SK-N-SH (cell line): ENCODE data around the gene EXD1. TPM values are rescaled to one million over a fixed set of nuclear protein-coding genes. Genes with fewer than 3 reads are reported as not detected.
"Not testable (repeated sequence)": the region's sequence is repeated elsewhere in the genome, so short reads cannot be mapped to it uniquely, and the experiment has no call there.

Experiments
- CTCF ChIA-PET: fragments of 300-600, 350-600 bp; formaldehyde crosslinking; extraction: SDS; loops from one replicate; lab custom pipeline; 2021; lab: Yijun Ruan, JAX
- POLR2A ChIA-PET: fragments of 350-600 bp; sonication (Branson Sonifier 250); formaldehyde crosslinking; extraction: SDS; loops from one replicate; lab custom pipeline; 2020; ENCODE audit warnings: antibody characterized with exemption, inconsistent platforms; lab: Yijun Ruan, JAX
- DNase-seq: peaks from one replicate; pipeline ENCODE4 v3.0.0; 2012
- H2AFZ ChIP-seq: fragments of 200-600 bp; sonication (generic); 2 replicates; pipeline ENCODE4 v1.8.1; 2016; ENCODE audit warnings: antibody characterized with exemption, mild to moderate bottlenecking, low read depth
- H3F3A ChIP-seq: fragments of 200-600 bp; sonication (generic); replicated peaks from 2 replicates; pipeline ENCODE3; 2016; ENCODE audit warnings: antibody characterized with exemption, mild to moderate bottlenecking; ENCODE audit not compliant: insufficient read depth
- H3K27ac ChIP-seq, 2 experiments: fragments of 200-500 bp in 1 of 2; fragments of 200-600 bp in 1 of 2; sonication (Bioruptor generic) in 1 of 2; sonication (generic), shearing (Covaris generic) in 1 of 2; 2 replicates each; pipeline versions ENCODE4 v1.5.1 to v1.6.1; 2014 to 2016; ENCODE audit warnings: low read depth in 2 of 2, inconsistent platforms in 1 of 2, low read length in 1 of 2, mild to moderate bottlenecking in 1 of 2, mixed read lengths in 1 of 2
- H3K27me3 ChIP-seq: fragments of 200-600 bp; sonication (generic), shearing (Covaris generic); 2 replicates; pipeline ENCODE4 v1.6.1; 2016; ENCODE audit warnings: mixed run types; ENCODE audit not compliant: insufficient read depth
- H3K36me3 ChIP-seq, 2 experiments: fragments of 200-500 bp in 1 of 2; fragments of 200-600 bp in 1 of 2; sonication (Bioruptor generic) in 1 of 2; sonication (generic) in 1 of 2; replicated peaks in 1 of 2; 2 replicates each; pipeline versions ENCODE3 to v1.5.1; 2014 to 2016; ENCODE audit warnings: low read length in 1 of 2, mild to moderate bottlenecking in 1 of 2; ENCODE audit not compliant: insufficient read depth in 2 of 2, control insufficient read depth in 1 of 2
- H3K4me1 ChIP-seq, 2 experiments: fragments of 200-500 bp in 1 of 2; fragments of 200-600 bp in 1 of 2; sonication (Bioruptor generic) in 1 of 2; sonication (generic), shearing (Covaris generic) in 1 of 2; 2 replicates each; pipeline versions ENCODE4 v1.5.1 to v1.6.1; 2014 to 2016; ENCODE audit warnings: low read depth in 1 of 2, low read length in 1 of 2, mixed run types in 1 of 2; ENCODE audit not compliant: insufficient read depth in 2 of 2, control insufficient read depth in 1 of 2
- H3K4me2 ChIP-seq: fragments of 200-600 bp; sonication (generic), shearing (Covaris generic); 2 replicates; pipeline ENCODE4 v1.6.1; 2017; ENCODE audit warnings: mixed run types
- H3K4me3 ChIP-seq, 2 experiments: fragments of 200-500 bp in 1 of 2; fragments of 200-600 bp in 1 of 2; sonication (Bioruptor generic) in 1 of 2; sonication (generic), shearing (Covaris generic) in 1 of 2; 2 replicates each; pipeline versions ENCODE4 v1.5.1 to v1.8.1; 2014 to 2016; ENCODE audit warnings: low read depth in 2 of 2, inconsistent platforms in 1 of 2, low read length in 1 of 2, mild to moderate bottlenecking in 1 of 2, mixed read lengths in 1 of 2, moderate library complexity in 1 of 2
- H3K79me2 ChIP-seq: fragments of 200-600 bp; sonication (generic); 2 replicates; pipeline ENCODE4 v1.8.1; 2017; ENCODE audit warnings: mild to moderate bottlenecking; ENCODE audit not compliant: insufficient read depth
- H3K9ac ChIP-seq: fragments of 200-600 bp; sonication (generic); 2 replicates; pipeline ENCODE4 v1.6.1; 2017; ENCODE audit warnings: mixed run types
- H3K9me2 ChIP-seq: fragments of 200-600 bp; sonication (generic); 2 replicates; pipeline ENCODE4 v1.6.1; 2017; ENCODE audit warnings: mixed run types
- H3K9me3 ChIP-seq: fragments of 200-600 bp; sonication (generic); 2 replicates; pipeline ENCODE4 v1.6.1; 2017; ENCODE audit warnings: mixed run types, mild to moderate bottlenecking, moderate library complexity
- H4K20me1 ChIP-seq: fragments of 200-600 bp; sonication (generic); 2 replicates; pipeline ENCODE4 v1.6.1; 2017; ENCODE audit warnings: mild to moderate bottlenecking, mixed run types; ENCODE audit not compliant: insufficient read depth
- CHD2 ChIP-seq: fragments of 150-350 bp; IDR thresholded peaks from 2 replicates; pipeline ENCODE4 v1.6.1; 2018; ENCODE audit warnings: low read length; ENCODE audit not compliant: partially characterized antibody
- EP300 ChIP-seq, 2 experiments: IDR thresholded peaks; 2 replicates each; pipeline versions ENCODE4 v1.4.0 to v1.6.1; 2012; ENCODE audit warnings: borderline replicate concordance in 1 of 2, low read depth in 1 of 2, low read length in 1 of 2
- FOSL2 ChIP-seq: IDR thresholded peaks from 2 replicates; pipeline ENCODE4 v1.4.0; 2012; ENCODE audit warnings: low read depth, mild to moderate bottlenecking, moderate library complexity, borderline replicate concordance
- FOXJ3 ChIP-seq: sonication (generic); formaldehyde crosslinking; IDR thresholded peaks from 2 replicates; pipeline ENCODE4 v1.5.1; 2020; ENCODE audit warnings: mild to moderate bottlenecking, missing genetic modification reagents
- FOXM1 ChIP-seq: IDR thresholded peaks from 2 replicates; pipeline ENCODE4 v1.4.0; 2012; ENCODE audit warnings: low read depth, mild to moderate bottlenecking
- IRF3 ChIP-seq: fragments of 150-350 bp; IDR thresholded peaks from 2 replicates; pipeline ENCODE4 v1.6.1; 2016; ENCODE audit warnings: mild to moderate bottlenecking, low read depth, low read length
- JUND ChIP-seq: IDR thresholded peaks from 2 replicates; pipeline ENCODE4 v1.4.0; 2012
- MXI1 ChIP-seq: IDR thresholded peaks from 2 replicates; pipeline ENCODE4 v1.6.1; 2012; ENCODE audit warnings: mild to moderate bottlenecking, low read depth, low read length, improper control_type of control experiment
- NFIC ChIP-seq: IDR thresholded peaks from 2 replicates; pipeline ENCODE4 v1.4.0; 2012; ENCODE audit warnings: borderline replicate concordance
- PBX3 ChIP-seq: IDR thresholded peaks from 2 replicates; pipeline ENCODE4; 2012
- POLR2AphosphoS5 ChIP-seq: IDR thresholded peaks from 2 replicates; pipeline ENCODE4 v1.6.1; 2012; ENCODE audit warnings: low read depth, low read length
- RAD21 ChIP-seq: IDR thresholded peaks from 2 replicates; pipeline ENCODE4 v1.6.1; 2012; ENCODE audit warnings: mild to moderate bottlenecking, low read length
- SIN3A ChIP-seq: IDR thresholded peaks from 2 replicates; pipeline ENCODE4 v1.6.1; 2012; ENCODE audit warnings: low read depth, mild to moderate bottlenecking, low read length, moderate library complexity, borderline replicate concordance
- SMC3 ChIP-seq: IDR thresholded peaks from 2 replicates; pipeline ENCODE4 v1.6.1; 2012; ENCODE audit warnings: low read depth, low read length, improper control_type of control experiment
- TEAD4 ChIP-seq: IDR thresholded peaks from 2 replicates; pipeline ENCODE4 v1.4.0; 2012; ENCODE audit warnings: mild to moderate bottlenecking, borderline replicate concordance; ENCODE audit not compliant: insufficient read depth
- USF2 ChIP-seq: fragments of 150-350 bp; IDR thresholded peaks from 2 replicates; pipeline ENCODE4 v1.6.1; 2017; ENCODE audit warnings: antibody characterized with exemption, low read length, low read depth, borderline replicate concordance
- YY1 ChIP-seq: IDR thresholded peaks from 2 replicates; pipeline ENCODE4 v1.4.0; 2012; ENCODE audit warnings: low read depth, mild to moderate bottlenecking
- ZBTB33 ChIP-seq: IDR thresholded peaks from 2 replicates; pipeline ENCODE4 v1.4.0; 2012; ENCODE audit warnings: low read depth, borderline replicate concordance
- WGBS: methylation state at CpG from one replicate; pipeline ENCODE4 v1.1.6; 2017; ENCODE audit warnings: low lambda C conversion rate; 5-methylcytosine and 5-hydroxymethylcytosine counted together
- polyA plus RNA-seq, 3 experiments: library from polyadenylated mRNA; depleted of rRNA; stranded (reverse); fragments of >200 nt; gene quantifications; 2 replicates each; pipeline ENCODE4 v1.2.3, GENCODE V29; 2012

Gene EXD1
- polyA plus RNA-seq, 1 of the 3 experiments (the other 2 are of a cell fraction), result 0.07 TPM

GRCh38 chr15:41250745-41251144 lies 20.2 kb upstream of the EXD1 start:
- H3K9me3 ChIP-seq, H3K27ac ChIP-seq, H3K27me3 ChIP-seq, H3K4me3 ChIP-seq, H3K9ac ChIP-seq, CTCF ChIA-PET, H3K79me2 ChIP-seq, DNase-seq, H3K4me1 ChIP-seq, H2AFZ ChIP-seq, H3K9me2 ChIP-seq, H4K20me1 ChIP-seq, H3K4me2 ChIP-seq, POLR2A ChIA-PET: not testable (repeated sequence)
- H3K36me3 ChIP-seq, result peaks cover 3 to 34% of the 10 kb centered on the region in 2 experiments
- H3F3A ChIP-seq, result peaks cover 20% of the 10 kb centered on the region
- 88% methylated on average over 8 of the region's 8 CpGs for WGBS

GRCh38 chr15:41241221-41241964 lies 10.8 kb upstream of the EXD1 start:
- H3K4me2 ChIP-seq, result no peak overlapping the region
- POLR2A ChIA-PET, result interaction anchor here (0.6 to 0.9 kb wide), 2 partner anchors 26 to 91 kb away, joined by 3 read pairs; partner anchors contain the start of gene NUSAP1
- no peak overlapping the region for H3K9ac ChIP-seq
- 59% methylated on average over 6 of the region's 6 CpGs for WGBS
- H3K9me2 ChIP-seq, result no peaks in the 10 kb centered on the region
- H3F3A ChIP-seq, result no peaks in the 10 kb centered on the region
- peak; percentile 78 for DNase-seq
- H3K4me1 ChIP-seq, result peaks cover 0 to 8% of the 10 kb centered on the region in 2 experiments; a peak in 2 of 4 replicates
- H3K79me2 ChIP-seq, result peaks cover 24% of the 10 kb centered on the region
- H3K36me3 ChIP-seq, result peaks cover 3 to 26% of the 10 kb centered on the region in 2 experiments
- no peak overlapping the region for H2AFZ ChIP-seq
- H3K4me3 ChIP-seq, result no peak overlapping the region
- no peaks in the 10 kb centered on the region for H4K20me1 ChIP-seq
- CTCF ChIA-PET, result interaction anchor here (0.8 to 6.3 kb wide), 2 partner anchors 10 to 34 kb away, joined by 3 to 35 read pairs; partner anchors contain the start of genes CHP1 and EXD1
- peak overlapping the region in 1 of 2 experiments; percentile 65; a peak in 2 of 4 replicates for H3K27ac ChIP-seq
- H3K27me3 ChIP-seq, result no peaks in the 10 kb centered on the region
- no peaks in the 10 kb centered on the region for H3K9me3 ChIP-seq
- TF ChIP-seq ZBTB33 (no peak), YY1 (no peak), IRF3 (no peak), POLR2AphosphoS5 (no peak), RAD21 (0 out of 2 replicates have a peak, but pooled peaks have one; percentile 10), SIN3A (no peak), EP300 (IDR thresholded peaks at IDR 0.05; ENCODE audit: borderline replicate concordance in 1 of 2, low read depth in 1 of 2, low read length in 1 of 2) (peak in 1 of 2 experiments; percentile 79; a peak in 1 of 4 replicates), FOSL2 (no peak), TEAD4 (no peak), JUND (no peak), MXI1 (peak; percentile 87; the same call in 1 of the 2 replicates), FOXJ3 (CRISPR knock-in tag) (no peak), PBX3 (no peak), CHD2 (peak; percentile 75), FOXM1 (no peak), USF2 (no peak), SMC3 (no peak), NFIC (peak; percentile 82)
